ENCODE results near the gene SFXN5.

DNA sequence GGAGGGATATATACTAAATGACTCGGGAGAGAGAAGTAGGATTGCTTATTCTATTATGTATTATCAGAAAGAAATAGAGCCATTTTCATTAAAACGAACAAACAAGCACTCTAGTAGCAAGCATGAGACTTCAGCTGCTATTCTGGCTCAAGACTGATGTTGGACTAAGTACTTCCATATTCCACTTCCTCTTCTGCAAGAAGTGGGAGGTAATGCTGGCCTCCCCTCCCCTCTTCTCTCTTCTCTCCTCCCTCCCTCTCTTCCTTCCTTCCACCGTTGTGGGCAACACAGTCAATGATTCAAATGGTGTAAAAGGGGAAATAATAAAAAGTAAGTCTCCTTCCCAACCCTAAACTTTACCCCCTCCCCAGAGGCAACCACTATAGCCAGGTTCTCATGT is 91.6 kb downstream of the SFXN5 start:
- TF ChIP-seq SUZ12 (IDR thresholded peaks at IDR 0.05; ENCODE audit: low read length) (no peak), JUN (IDR thresholded peaks at IDR 0.05; ENCODE audit: low read depth, low read length) (no peak), EP300 (IDR thresholded peaks at IDR 0.05; ENCODE audit: borderline replicate concordance in 1 of 2, low read depth in 2 of 2, low read length in 2 of 2) (no peak), CBX5 (IDR thresholded peaks at IDR 0.05; ENCODE audit: low read depth, low read length) (no peak), MAFK (IDR thresholded peaks at IDR 0.05; ENCODE audit: low read depth, low read length) (no peak), RFX5 (IDR thresholded peaks at IDR 0.05; ENCODE audit: borderline replicate concordance, low read depth, low read length) (no peak), SP2 (IDR thresholded peaks at IDR 0.05; ENCODE audit: low read length) (no peak), ATF3 (IDR thresholded peaks at IDR 0.05; ENCODE audit: insufficient read depth, low read depth, low read length) (no peak), SP1 (IDR thresholded peaks at IDR 0.05; ENCODE audit: low read depth, low read length) (no peak)
- TF ChIP-seq, protein P1, sequence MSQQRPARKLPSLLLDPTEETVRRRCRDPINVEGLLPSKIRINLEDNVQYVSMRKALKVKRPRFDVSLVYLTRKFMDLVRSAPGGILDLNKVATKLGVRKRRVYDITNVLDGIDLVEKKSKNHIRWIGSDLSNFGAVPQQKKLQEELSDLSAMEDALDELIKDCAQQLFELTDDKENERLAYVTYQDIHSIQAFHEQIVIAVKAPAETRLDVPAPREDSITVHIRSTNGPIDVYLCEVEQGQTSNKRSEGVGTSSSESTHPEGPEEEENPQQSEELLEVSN (IDR thresholded peaks at IDR 0.05), result no peak
- TF ChIP-seq, protein P2, sequence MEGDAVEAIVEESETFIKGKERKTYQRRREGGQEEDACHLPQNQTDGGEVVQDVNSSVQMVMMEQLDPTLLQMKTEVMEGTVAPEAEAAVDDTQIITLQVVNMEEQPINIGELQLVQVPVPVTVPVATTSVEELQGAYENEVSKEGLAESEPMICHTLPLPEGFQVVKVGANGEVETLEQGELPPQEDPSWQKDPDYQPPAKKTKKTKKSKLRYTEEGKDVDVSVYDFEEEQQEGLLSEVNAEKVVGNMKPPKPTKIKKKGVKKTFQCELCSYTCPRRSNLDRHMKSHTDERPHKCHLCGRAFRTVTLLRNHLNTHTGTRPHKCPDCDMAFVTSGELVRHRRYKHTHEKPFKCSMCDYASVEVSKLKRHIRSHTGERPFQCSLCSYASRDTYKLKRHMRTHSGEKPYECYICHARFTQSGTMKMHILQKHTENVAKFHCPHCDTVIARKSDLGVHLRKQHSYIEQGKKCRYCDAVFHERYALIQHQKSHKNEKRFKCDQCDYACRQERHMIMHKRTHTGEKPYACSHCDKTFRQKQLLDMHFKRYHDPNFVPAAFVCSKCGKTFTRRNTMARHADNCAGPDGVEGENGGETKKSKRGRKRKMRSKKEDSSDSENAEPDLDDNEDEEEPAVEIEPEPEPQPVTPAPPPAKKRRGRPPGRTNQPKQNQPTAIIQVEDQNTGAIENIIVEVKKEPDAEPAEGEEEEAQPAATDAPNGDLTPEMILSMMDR (IDR thresholded peaks at IDR 0.05; ENCODE audit: control extremely low read depth in 1 of 3, insufficient read depth in 1 of 3, low read depth in 1 of 3, low read length in 3 of 3), result no peak
- TF ChIP-seq, protein P3, sequence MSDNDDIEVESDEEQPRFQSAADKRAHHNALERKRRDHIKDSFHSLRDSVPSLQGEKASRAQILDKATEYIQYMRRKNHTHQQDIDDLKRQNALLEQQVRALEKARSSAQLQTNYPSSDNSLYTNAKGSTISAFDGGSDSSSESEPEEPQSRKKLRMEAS (IDR thresholded peaks at IDR 0.05), result no peak
